Tibial artery (tissue), 4 donors: ENCODE data around the gene NMT1.

Experiments
- DNase-seq, 2 donors: peaks; one replicate each; pipeline ENCODE4 v3.0.0-alpha.2; 2019
- H3K27ac ChIP-seq, 2 donors: fragments of 200-600 bp; sonication (generic) in 1 of 2; 1 replicate in 1 of 2; 2 replicates in 1 of 2; pipeline ENCODE4 v1.5.1; 2018 to 2019; ENCODE audit warnings: mild to moderate bottlenecking in 1 of 2
- H3K27me3 ChIP-seq, 2 donors: fragments of 200-600 bp; sonication (generic) in 1 of 2; one replicate each; pipeline versions ENCODE4 v1.5.1 to v1.6.0; 2016 to 2019
- H3K36me3 ChIP-seq, 3 donors: fragments of 200-600 bp; sonication (generic) in 2 of 3; one replicate each; pipeline ENCODE4 v1.5.1; 2016 to 2019; ENCODE audit warnings: mild to moderate bottlenecking in 2 of 3
- H3K4me1 ChIP-seq, 4 donors: fragments of 200-600 bp; sonication (generic) in 2 of 4; 1 replicate in 3 of 4; 2 replicates in 1 of 4; pipeline ENCODE4 v1.5.1; 2016 to 2019
- H3K4me3 ChIP-seq, 2 donors: fragments of 200-600 bp; sonication (generic) in 1 of 2; 1 replicate in 1 of 2; 2 replicates in 1 of 2; pipeline ENCODE4 v1.5.1; 2018 to 2019; ENCODE audit warnings: mild to moderate bottlenecking in 2 of 2
- H3K9me3 ChIP-seq, 3 donors: fragments of 200-600 bp; sonication (generic) in 1 of 3; one replicate each; pipeline ENCODE4 v1.5.1; 2016 to 2019
- CTCF ChIP-seq, 2 experiments: fragments of 200-600 bp in 1 of 2; fragments of 450-650 bp in 1 of 2; IDR thresholded peaks; one replicate each; pipeline ENCODE4 v1.5.1; 2017 to 2019; ENCODE audit warnings: antibody characterized with exemption in 2 of 2, mild to moderate bottlenecking in 1 of 2, moderate library complexity in 1 of 2
- intact Hi-C: fragments of 100-400 bp; cut with DNase I; formaldehyde crosslinking; loops from one replicate; pipeline ENCODE4 v1.15.0; 2023; ENCODE audit warnings: low total_unique reads

NMT1 gene

GRCh38 chr17:45132572-45133463 lies 71.7 kb downstream of the NMT1 start:
- peak; percentile 88 to 92 for DNase-seq
- Histone ChIP-seq H3K4me3 (peak overlapping the region; percentile 70 to 94), H3K36me3 (peaks cover 0 to 4% (median 2%) of the 10 kb centered on the region in 3 donors), H3K4me1 (peaks cover 6 to 64% (median 52%) of the 10 kb centered on the region in 4 donors), H3K9me3 (no peaks in the 10 kb centered on the region), H3K27me3 (no peaks in the 10 kb centered on the region), H3K27ac (peak overlapping the region; percentile 98 to 99)
- intact Hi-C loops: loop anchor here (5.0 kb wide), 2 partner anchors 36 to 216 kb away; partner anchors contain the start of gene GFAP
- peak; percentile 88 to 93 for TF ChIP-seq CTCF (IDR thresholded peaks at IDR 0.05)

GRCh38 chr17:45135192-45135977 lies 74.3 kb downstream of the NMT1 start, which contains the start of gene ACBD4:
TSS of gene ACBD4 (plus strand) at chr17:45135687. CDS start at chr17:45136145, 458 bp downstream.
- DNase-seq: peak; percentile 96 to 97
- H3K4me3 ChIP-seq: peak within 1 kb of the TSS; percentile 62 to 92
- no peaks in the 10 kb centered on the region for H3K9me3 ChIP-seq
- intact Hi-C loops: no loop called here
- peak; percentile 100 for TF ChIP-seq CTCF (IDR thresholded peaks at IDR 0.05)
- H3K36me3 ChIP-seq: peaks cover 0 to 26% (median 9%) of the 10 kb centered on the region in 3 donors
- H3K27me3 ChIP-seq: no peaks in the 10 kb centered on the region
- H3K27ac ChIP-seq: peak within 1 kb of the TSS; percentile 84 to 93
- peaks cover 6 to 38% (median 27%) of the 10 kb centered on the region in 4 donors for H3K4me1 ChIP-seq

GRCh38 chr17:45135978-45136791 lies 75.1 kb downstream of the NMT1 start:
- peak overlapping the region; percentile 84 to 93 for H3K27ac ChIP-seq
- no peaks in the 10 kb centered on the region for H3K9me3 ChIP-seq
- intact Hi-C loops: loop anchor here (2.0 kb wide), 1 partner anchor 61 kb away; no protein-coding TSS in a partner anchor
- H3K36me3 ChIP-seq: peaks cover 0 to 26% (median 9%) of the 10 kb centered on the region in 3 donors
- no peaks in the 10 kb centered on the region for H3K27me3 ChIP-seq
- H3K4me1 ChIP-seq: peaks cover 6 to 30% (median 19%) of the 10 kb centered on the region in 4 donors
- peak overlapping the region; percentile 62 to 92 for H3K4me3 ChIP-seq
- DNase-seq: no peak
- TF ChIP-seq CTCF (IDR thresholded peaks at IDR 0.05): no peak

DNA sequence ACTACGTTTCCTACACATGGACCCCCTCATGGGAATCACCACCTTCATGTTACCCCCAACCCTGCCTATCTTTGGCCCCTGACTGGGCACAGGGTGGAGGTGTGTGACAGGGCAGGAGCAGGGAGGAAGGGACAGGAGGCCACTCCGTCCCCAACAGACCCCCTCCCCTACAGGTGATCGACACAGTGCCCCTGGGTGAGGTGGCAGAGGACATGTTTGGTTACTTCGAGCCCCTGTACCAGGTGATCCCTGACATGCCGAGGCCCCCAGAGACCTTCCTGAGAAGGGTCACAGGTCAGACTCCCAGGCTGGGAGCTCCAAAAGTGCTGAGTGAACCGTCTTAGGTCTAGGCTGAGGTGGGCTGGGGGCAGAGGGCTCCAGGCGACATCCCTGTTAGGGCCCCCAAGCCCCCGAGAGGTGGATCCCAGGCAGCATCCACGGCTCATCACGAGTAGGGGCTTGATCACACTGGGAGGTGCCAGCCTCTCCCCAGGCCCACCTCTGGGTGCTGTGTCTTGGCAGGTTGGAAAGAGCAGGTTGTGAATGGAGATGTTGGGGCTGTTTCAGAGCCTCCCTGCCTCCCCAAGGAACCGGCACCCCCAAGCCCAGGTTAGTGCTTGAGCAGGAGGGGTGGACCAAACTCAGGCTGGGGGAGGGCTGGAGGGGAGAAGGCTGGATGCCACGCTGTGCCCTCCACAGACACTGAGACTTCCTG lies 75.9 kb downstream of the NMT1 start:
- no peak for TF ChIP-seq CTCF (IDR thresholded peaks at IDR 0.05)
- peak overlapping the region; percentile 84 to 93 for H3K27ac ChIP-seq
- H3K36me3 ChIP-seq: peaks cover 0 to 26% (median 9%) of the 10 kb centered on the region in 3 donors
- H3K9me3 ChIP-seq: no peaks in the 10 kb centered on the region
- no peaks in the 10 kb centered on the region for H3K27me3 ChIP-seq
- no peak overlapping the region for H3K4me3 ChIP-seq
- DNase-seq: no peak
- intact Hi-C loops: loop anchor here (2.0 kb wide), 1 partner anchor 60 kb away; no protein-coding TSS in a partner anchor
- H3K4me1 ChIP-seq: peaks cover 6 to 22% (median 13%) of the 10 kb centered on the region in 4 donors
